Urothelium cell line (cell line): ENCODE results near the gene DNAI4.
A peak's percentile ranks its signal among the peaks of the same experiment; 100 is the strongest.
"Not testable (repeated sequence)": the region's sequence is repeated elsewhere in the genome, so short reads cannot be mapped to it uniquely, and the experiment has no call there.

Experiments used
- DNase-seq: peaks from one replicate; pipeline ENCODE4 v3.0.0; 2011; ENCODE audit warnings: low spot score, mixed read lengths
- FAIRE-seq: peaks from 2 replicates; lab custom pipeline; 2011; peaks lifted over from hg19 to GRCh38; lab: Jason Lieb, UNC

The DNAI4 gene, protein sequence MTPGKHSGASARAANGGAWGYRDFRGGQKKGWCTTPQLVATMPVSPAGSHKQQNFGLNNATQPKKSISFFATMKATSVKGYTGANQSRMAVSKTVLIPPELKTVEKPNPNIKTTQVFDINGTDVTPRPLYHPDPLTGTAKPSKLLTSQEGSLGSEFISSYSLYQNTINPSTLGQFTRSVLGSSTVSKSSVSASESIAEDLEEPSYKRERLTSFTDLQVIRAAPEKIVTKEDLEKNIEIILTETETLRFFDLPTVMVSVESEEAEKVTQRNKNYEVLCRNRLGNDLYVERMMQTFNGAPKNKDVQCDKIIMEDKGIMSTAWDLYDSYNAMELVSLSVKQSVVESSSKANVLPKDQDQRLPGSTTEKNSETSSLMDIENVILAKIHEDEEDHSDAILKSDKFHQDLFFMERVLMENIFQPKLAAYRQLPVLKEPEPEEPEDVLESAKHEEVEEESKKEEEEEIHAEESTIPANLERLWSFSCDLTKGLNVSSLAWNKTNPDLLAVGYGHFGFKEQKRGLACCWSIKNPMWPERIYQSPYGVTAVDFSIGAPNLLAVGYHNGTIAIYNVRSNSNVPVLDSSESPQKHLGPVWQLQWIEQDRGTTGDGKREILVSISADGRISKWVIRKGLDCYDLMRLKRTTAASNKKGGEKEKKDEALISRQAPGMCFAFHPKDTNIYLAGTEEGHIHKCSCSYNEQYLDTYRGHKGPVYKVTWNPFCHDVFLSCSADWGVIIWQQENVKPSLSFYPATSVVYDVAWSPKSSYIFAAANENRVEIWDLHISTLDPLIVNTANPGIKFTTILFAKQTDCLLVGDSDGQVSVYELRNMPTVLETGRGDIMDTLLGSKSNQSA

DNA sequence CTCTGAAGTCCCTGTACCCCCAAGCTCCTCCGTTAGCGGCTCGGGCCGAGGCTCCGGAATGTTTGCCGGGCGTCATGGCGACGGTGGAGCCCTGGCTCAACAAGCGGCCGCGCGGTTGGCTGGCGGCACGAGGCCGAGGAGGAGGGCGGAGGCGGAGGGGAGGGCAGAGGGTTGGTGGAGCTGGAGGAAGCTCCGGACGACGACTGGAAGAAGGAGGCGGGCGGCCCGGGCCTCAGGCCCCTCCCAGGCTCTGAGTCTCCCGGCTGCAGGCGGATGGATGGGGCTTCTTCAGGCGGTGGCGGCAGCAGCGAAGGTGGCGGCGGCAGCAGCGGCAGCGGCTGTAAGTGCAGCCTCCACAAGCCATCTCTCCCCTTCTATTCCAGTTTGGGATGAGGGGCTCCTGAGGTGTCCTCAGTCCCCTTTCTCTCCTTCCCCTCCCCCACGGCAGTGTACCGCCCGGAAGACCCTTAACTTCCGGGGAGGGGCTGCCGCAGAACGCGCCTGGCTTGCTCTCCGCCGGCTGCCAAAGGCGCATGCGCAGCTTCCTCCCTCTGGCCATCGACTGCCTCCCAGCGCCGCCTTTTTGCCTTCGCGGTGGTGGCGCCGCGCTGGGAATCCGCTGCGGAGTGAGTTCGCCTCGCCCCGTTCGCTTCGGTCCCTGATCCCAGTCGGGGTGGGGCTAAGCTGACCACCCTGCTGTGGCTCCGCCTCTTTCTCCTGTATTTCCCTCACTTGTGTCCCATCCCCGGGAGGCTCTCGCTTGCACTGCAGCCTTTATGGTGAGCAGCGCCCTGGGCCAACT lies at the start of gene DNAI4, which contains the start of gene MIER1:
TSS of gene DNAI4 (minus strand) at position 101 of the 802 bp plus-strand sequence. CDS start at position 76, 25 bp downstream.
TSS of gene MIER1 (plus strand) at position 235 of the 802 bp plus-strand sequence. CDS start at position 274, 39 bp downstream.
- DNase-seq = peak; percentile 99
- FAIRE-seq = peak; percentile 90

DNA sequence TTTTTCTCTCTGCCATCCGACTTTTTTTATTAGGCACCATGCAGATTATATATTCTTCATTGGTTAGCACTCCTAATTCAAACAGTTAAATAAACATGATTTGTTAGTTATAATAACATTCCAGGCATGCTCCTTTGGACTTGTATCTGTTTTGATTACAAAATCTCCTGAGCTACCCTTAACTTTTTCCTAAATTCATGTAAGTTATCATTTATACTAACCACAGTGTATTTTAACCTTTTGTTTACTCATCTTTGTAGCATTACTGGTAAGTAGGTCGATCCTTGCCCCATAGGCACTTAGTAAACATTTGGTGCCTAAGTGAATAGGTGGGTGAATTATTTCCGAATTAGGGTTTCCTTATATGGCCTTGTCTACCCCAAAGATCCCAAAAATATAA lies 43.9 kb upstream of the DNAI4 start:
- DNase-seq = no peak
- FAIRE-seq = no peak

- not testable (repeated sequence) for DNase-seq, FAIRE-seq
Observed at GRCh38 chr1:66966188-66966873, 41.7 kb upstream of the DNAI4 start.

GRCh38 chr1:66957938-66958337 lies 33.3 kb upstream of the DNAI4 start:
- FAIRE-seq (no peak), DNase-seq (no peak)

DNA sequence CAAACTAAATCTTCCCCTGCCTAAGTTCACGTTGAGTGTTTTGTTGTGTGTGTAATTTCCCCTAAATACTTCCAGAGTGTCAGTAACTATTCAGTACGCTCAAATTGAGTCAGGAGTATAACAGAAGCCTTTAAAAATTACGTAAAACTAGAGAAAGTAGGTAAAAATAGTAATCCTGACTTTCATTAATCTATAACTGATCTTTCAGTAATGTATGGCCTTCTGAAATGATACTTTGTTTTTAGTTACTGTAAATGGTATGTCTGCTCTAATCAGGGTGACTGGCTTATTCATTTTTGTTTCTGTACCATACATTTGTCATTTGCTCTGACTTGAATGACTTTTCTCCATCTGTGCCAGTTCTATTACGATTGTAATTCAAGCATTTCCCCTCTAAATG lies 29.6 kb upstream of the DNAI4 start:
- no peak for DNase-seq
- FAIRE-seq = no peak

DNA sequence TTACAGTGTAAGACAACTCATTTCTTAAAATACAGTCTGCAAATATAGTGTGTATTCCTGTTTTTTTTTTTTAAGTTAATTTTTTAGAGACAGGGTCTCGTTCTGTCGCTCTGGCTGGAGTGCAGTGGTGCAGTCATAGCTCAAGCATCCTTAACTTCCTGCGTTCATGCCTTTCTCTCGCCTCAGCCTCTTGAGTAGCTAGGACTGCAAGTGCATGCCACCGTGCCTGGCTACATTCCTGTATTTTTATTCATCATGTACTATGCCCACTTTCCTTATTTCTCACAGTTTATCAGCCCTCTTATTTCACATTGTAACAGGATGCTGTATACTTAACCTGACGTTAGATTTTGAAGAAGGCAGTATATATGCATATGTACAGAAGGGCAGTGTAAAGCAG lies 26.9 kb upstream of the DNAI4 start:
- FAIRE-seq = no peak
- DNase-seq = no peak

- FAIRE-seq (no peak), DNase-seq (no peak)
Observed at GRCh38 chr1:66947267-66947666, 22.6 kb upstream of the DNAI4 start.

- no peak for DNase-seq
- no peak for FAIRE-seq
Observed at GRCh38 chr1:66945316-66945715, 20.7 kb upstream of the DNAI4 start.

DNA sequence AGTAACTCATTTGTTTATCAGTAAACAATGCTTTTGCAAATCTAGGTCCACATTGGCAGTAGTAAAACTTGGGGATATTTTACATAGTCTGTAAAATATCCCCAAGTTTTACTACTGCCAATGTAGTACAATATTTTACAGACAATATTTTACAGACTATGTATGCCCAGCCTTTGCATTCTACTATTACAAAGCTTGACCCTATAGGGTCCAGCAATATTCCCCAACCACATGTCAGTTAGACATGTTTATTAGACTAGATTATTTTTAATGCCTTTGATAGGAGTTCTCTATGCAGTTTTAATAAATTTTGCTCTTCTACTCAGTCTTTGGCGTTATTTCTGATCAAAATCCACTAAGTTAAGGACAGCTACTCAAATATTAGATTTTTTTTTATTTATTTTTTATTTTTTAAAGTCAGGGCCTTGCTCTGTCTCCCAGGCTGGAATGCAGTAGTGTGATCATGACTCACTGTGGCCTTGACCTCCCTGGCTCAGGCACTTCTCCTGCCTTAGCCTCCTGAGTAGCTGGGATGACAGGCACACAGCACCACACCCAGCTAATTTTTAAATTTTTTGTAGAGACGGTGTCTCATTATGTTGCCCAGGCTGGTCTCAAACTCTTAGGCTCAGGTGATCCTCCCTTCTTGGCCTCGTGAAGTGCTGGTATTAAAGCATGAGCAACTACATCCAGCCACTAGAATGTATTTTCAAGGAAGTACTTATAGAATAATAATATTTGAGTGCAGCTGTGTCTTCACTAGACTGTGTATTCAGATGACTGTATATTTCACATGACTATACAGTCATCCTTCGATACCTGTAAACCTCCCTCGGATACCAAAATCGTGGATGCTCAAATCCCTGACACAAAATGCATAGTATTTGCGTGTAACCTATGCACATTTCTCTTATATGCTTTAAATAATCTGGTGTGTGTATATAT lies 19.9 kb upstream of the DNAI4 start:
- FAIRE-seq (peak; percentile 17), DNase-seq (no peak)

DNA sequence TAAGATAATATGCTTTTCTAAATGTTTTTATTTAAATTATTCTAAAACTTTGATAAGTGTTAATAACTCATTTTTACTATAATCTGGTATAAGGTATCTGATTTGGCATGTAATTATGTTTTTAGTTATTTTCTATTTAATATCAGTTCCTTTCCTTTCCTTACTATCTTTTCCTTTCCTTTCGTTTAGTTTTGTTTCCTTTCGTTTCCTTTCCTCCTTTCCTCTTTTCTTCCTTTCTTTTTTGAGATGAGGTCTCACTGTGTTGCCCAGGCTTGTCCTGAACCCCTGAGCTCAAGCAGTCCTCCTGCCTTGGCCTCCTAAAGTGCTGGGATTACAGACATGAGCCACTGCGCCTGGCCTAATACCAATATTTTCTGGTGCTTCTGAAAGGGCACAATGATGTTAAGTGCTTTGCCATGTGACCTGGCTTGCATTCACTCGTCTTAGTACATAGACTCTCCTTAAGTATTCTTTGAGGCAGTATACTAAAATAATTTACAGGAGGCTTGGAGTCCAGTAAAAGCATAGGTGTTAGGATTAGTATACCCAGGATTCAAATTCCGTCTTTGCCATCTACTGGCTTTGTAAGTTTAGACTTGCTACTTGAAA lies 18.8 kb upstream of the DNAI4 start:
- FAIRE-seq (no peak), DNase-seq (no peak)

DNA sequence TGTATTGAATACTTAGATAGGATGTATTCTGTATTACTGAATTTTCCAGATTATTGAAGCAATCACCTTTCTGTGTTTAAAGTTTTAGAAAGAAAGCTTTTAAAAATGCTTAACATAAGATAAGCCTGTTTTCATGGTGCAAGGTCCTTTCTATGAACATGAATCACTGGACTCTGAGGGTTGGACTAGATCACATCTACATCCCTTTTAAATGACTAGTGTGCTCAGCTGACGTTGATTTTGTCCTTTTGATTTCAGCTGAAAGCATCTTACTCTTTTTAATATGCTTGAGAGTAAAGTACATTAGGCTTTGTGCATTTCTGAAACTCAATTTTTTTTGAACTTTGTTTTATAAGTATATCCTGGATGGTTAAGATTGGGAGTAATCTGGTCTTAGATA lies 16.3 kb upstream of the DNAI4 start:
- DNase-seq (no peak), FAIRE-seq (no peak)

GRCh38 chr1:66938613-66939012 lies 14.0 kb upstream of the DNAI4 start:
- DNase-seq = no peak
- FAIRE-seq = no peak

DNA sequence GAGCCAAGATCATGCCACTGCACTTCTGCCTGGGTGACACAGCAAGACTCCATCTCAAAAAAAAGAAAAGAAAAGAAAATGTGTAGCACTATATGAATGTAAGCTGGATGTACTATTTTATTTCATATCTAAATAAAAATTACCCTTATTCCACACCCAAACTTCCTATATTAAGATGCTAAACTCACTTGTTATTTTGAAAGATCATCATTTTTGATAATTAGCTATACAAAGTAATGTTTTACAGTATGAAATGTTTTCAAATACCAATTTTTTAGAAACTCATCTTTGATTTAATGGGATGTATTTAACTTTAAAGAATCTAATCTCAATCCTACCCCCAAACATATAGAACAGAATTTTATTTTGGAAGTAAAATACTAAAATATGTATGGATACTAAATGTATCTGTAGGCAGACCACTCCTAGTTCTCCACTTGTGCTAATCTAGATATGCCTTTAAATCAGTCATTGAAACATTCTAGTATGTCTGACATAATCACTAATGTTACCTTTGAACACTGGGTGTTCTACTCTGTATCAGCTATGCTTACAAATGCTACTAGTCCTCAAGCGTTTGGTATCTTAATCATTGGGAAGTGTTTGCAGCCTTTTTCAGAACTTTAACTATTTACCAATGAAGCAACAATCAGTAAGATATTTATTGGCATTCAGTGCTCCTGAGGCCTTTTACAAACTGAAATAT lies 13.0 kb upstream of the DNAI4 start:
- no peak for DNase-seq
- FAIRE-seq = no peak

- DNase-seq (no peak), FAIRE-seq (no peak)
Observed at GRCh38 chr1:66933887-66934700, 9.4 kb upstream of the DNAI4 start.

DNA sequence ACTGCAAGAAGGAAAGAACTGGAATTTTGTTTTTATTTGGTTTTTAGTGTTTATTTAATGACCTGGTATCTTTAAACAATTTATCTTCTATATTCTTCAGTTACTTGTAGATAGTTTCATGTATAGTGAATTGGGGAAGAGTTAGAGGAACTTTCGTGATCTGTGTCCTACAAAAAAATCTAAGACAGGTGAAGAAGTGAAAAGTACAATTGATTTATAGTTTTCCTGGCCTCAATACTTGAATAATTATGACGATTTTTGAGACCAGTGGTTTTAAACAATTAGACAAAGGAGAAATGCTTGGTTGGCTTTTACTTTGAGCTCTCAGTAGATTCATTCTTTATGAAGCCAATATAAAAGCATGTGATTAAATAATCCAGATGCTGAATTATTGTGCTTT lies 7.6 kb upstream of the DNAI4 start:
- DNase-seq (no peak), FAIRE-seq (no peak)

DNA sequence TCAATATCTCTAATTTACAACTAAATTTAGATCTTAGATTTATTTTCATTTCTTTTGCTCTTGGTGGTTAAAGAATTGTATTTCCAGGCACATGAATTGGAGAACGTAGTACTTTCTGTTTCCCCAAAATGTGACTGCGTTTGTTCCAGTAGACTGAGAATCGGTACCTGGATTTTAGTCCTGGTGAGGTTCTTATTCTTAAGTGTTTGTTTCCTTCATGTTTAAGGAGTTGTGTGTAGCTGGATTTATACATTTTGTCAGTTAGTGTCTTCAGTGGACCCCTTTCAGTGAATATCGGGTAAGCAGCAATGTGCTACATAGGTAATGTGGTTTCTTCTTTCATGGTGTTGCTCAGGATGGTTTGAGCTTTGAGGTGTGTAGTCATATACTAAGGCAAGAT lies 6.9 kb upstream of the DNAI4 start:
- DNase-seq (no peak), FAIRE-seq (no peak)

GRCh38 chr1:66930823-66931174 lies 6.1 kb upstream of the DNAI4 start:
- FAIRE-seq = no peak

More at GRCh38 chr1:66930823-66931174, 6.1 kb upstream of the DNAI4 start:
- DNase-seq = no peak
